ENCODE measurements around the gene CLDND2. TPM values are rescaled to one million over a fixed set of nuclear protein-coding genes. Genes with fewer than 3 reads are reported as not detected.

CLDND2 gene
- total RNA-seq, 6 donors from 2014 or later: 0.89 to 3.0 (median 1.7) TPM; not detected in 3

DNA sequence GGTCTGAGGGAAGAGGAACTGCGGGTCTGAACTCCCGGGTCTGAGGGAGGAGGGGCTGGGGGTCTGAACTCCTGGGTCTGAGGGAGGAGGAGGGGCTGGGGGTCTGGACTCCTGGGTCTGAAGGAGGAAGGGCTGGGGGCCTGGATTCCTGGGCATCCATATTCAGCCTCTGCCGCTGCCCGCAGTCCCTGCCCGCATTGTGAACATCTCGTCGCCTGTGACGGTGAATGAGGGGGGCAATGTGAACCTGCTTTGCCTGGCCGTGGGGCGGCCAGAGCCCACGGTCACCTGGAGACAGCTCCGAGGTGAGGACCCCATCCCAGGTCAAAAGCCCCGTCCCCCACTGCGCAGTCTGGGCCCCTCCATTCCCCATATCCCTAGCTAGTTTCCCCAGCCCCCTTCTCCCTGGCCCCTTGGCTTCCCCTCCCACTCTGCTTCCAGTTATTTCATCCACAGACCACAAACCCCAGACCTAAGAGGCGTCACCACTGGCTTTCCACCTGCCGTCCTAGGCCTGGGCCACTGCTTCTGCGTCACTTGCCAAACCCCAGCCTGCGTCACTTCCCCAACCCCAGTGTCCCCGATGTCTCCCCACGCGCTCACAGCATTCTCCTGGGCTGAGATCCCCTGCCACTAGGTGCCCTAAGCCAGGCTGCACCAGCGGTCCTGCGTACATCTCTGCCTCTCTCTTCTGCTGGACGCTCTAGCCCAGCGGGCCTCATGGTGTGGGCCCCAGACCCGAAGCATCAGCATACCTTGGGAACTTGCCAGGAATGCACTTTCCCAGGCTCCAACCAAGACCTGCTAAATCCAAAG, 43.4 kb downstream of the CLDND2 start:
- Histone ChIP-seq H3K9me3 (no peaks in the 10 kb centered on the region), H3K4me1 (peaks cover 7 to 16% (median 13%) of the 10 kb centered on the region in 4 donors), H3K27me3 (peaks cover 0 to 25% (median 11%) of the 10 kb centered on the region in 4 donors), H3K36me3 (no peaks in the 10 kb centered on the region), H3K27ac (no peak overlapping the region), H3K4me3 (no peak overlapping the region)
- ATAC-seq (ENCODE audit: low FRiP score in 2 of 2) (no peak), DNase-seq (no peak)
- WGBS, 2 donors: 70 to 71% methylated on average over 24 to 26 of the region's 26 CpGs
- TF ChIP-seq, protein P1, sequence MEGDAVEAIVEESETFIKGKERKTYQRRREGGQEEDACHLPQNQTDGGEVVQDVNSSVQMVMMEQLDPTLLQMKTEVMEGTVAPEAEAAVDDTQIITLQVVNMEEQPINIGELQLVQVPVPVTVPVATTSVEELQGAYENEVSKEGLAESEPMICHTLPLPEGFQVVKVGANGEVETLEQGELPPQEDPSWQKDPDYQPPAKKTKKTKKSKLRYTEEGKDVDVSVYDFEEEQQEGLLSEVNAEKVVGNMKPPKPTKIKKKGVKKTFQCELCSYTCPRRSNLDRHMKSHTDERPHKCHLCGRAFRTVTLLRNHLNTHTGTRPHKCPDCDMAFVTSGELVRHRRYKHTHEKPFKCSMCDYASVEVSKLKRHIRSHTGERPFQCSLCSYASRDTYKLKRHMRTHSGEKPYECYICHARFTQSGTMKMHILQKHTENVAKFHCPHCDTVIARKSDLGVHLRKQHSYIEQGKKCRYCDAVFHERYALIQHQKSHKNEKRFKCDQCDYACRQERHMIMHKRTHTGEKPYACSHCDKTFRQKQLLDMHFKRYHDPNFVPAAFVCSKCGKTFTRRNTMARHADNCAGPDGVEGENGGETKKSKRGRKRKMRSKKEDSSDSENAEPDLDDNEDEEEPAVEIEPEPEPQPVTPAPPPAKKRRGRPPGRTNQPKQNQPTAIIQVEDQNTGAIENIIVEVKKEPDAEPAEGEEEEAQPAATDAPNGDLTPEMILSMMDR (IDR thresholded peaks at IDR 0.05): no peak
- TF ChIP-seq POLR2A (IDR thresholded peaks at IDR 0.05) (no peak), POLR2AphosphoS5 (IDR thresholded peaks at IDR 0.05) (no peak), EP300 (IDR thresholded peaks at IDR 0.05) (no peak)

DNA sequence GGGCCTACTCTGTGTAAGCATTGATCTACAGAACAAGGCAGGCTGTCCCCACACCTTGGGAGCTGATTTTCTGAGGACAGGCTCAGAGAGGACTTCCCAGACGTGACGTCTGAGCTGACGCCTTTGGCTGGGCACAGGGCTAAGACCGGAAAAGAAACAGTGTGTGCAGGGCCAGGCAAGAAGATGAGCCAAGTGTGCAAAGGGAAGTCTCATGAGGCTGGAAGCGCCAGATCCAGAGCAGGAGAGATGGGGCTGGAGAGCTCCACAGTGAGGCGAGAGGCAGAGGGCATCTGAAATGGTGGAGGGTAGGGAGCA, 44.7 kb downstream of the CLDND2 start:
- ATAC-seq (ENCODE audit: low FRiP score in 2 of 2) (no peak), DNase-seq (no peak)
- H3K27ac ChIP-seq: no peak overlapping the region
- 63 to 65% methylated on average over 6 of the region's 6 CpGs for WGBS, 2 donors
- TF ChIP-seq, protein P1 (IDR thresholded peaks at IDR 0.05): no peak
- TF ChIP-seq EP300 (IDR thresholded peaks at IDR 0.05) (no peak), POLR2A (IDR thresholded peaks at IDR 0.05) (no peak), POLR2AphosphoS5 (IDR thresholded peaks at IDR 0.05) (no peak)
- H3K9me3 ChIP-seq: no peaks in the 10 kb centered on the region
- peaks cover 0 to 22% (median 11%) of the 10 kb centered on the region in 4 donors for H3K27me3 ChIP-seq
- no peaks in the 10 kb centered on the region for H3K36me3 ChIP-seq
- peaks cover 7 to 16% (median 13%) of the 10 kb centered on the region in 4 donors for H3K4me1 ChIP-seq
- no peak overlapping the region for H3K4me3 ChIP-seq

DNA sequence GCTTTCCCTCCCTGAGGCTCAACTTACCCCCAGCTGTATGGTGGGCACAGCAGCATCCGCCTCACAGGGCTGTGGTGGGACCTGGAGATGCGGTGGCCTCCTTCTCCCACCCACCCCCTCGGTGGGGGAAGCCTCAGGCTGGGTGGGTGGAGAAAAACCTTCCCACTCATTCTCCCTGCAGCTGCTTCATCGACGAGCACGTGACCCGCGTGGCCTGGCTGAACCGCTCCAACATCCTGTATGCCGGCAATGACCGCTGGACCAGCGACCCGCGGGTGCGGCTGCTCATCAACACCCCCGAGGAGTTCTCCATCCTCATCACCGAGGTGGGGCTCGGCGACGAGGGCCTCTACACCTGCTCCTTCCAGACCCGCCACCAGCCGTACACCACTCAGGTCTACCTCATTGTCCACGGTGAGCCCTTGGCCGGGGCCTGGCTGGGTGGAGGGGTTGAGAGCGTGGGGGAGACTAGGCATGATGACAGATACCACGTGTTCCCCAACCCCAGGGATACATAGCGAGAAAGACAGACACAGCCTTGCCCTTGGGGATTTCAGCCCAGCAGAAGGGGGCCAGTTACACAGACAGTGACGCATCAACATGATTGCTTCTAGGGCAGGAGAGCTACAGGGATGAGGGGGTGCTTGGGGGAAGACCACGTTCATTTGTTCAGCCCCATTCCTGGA, 45.2 kb downstream of the CLDND2 start:
- Histone ChIP-seq H3K36me3 (no peaks in the 10 kb centered on the region), H3K4me1 (peaks cover 7 to 16% (median 13%) of the 10 kb centered on the region in 4 donors), H3K4me3 (no peak overlapping the region), H3K27me3 (peaks cover 0 to 22% (median 11%) of the 10 kb centered on the region in 4 donors), H3K9me3 (no peaks in the 10 kb centered on the region), H3K27ac (no peak overlapping the region)
- no peak for ATAC-seq (ENCODE audit: low FRiP score in 2 of 2)
- TF ChIP-seq, protein P1 (IDR thresholded peaks at IDR 0.05): no peak
- WGBS, 2 donors: 80 to 81% methylated on average over 21 to 23 of the region's 29 CpGs
- DNase-seq: peak in 1 of 2 donors; percentile 81

DNA sequence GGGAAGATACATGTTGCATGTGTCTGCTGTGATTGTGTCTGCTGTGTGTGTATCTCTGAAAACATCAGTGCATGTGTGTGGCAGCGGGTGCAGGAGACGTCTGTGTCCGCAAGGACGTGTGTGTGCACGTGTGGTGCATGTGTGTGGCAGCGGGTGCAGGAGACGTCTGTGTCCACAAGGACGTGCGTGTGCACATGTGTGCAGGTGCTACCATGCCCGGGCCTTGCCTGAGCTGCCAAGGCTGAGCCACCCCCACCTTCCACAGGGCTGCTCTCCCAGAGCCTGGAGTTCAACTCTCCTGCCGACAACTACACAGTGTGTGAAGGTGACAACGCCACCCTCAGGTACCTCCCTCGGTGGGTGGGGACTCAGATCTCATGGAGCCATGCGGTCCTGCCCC, 47.0 kb downstream of the CLDND2 start:
- WGBS, 2 donors: 76 to 79% methylated on average over 13 to 14 of the region's 14 CpGs
- H3K27ac ChIP-seq: no peak overlapping the region

More for the DNA sequence above, 47.0 kb downstream of the CLDND2 start:
- Histone ChIP-seq H3K27me3 (peaks cover 0 to 10% (median 2%) of the 10 kb centered on the region in 4 donors), H3K4me1 (peaks cover 0 to 2% (median 0%) of the 10 kb centered on the region in 4 donors), H3K9me3 (no peaks in the 10 kb centered on the region), H3K36me3 (no peaks in the 10 kb centered on the region), H3K4me3 (no peak overlapping the region)
- TF ChIP-seq EP300 (IDR thresholded peaks at IDR 0.05) (no peak), POLR2A (IDR thresholded peaks at IDR 0.05) (no peak), POLR2AphosphoS5 (IDR thresholded peaks at IDR 0.05) (no peak)
- TF ChIP-seq, protein P1 (IDR thresholded peaks at IDR 0.05): no peak
- DNase-seq (peak in 1 of 2 donors; percentile 59), ATAC-seq (ENCODE audit: low FRiP score in 2 of 2) (no peak)

Measured in upper lobe of left lung (tissue), 6 donors.